HepG2 (cell line): Measurements from ENCODE around the gene PLEKHA8. TPM values are rescaled to one million over a fixed set of nuclear protein-coding genes. Genes with fewer than 3 reads are reported as not detected.

Source experiments
- ARID2 ChIP-seq: sonication (generic); formaldehyde crosslinking; IDR thresholded peaks from 2 replicates; pipeline ENCODE4 v1.8.1; 2022; ENCODE audit warnings: mild to moderate bottlenecking, missing genetic modification reagents, borderline replicate concordance
- ARID5B ChIP-seq: IDR thresholded peaks from 2 replicates; pipeline ENCODE4 v1.4.0; 2020; ENCODE audit warnings: mild to moderate bottlenecking, missing genetic modification reagents
- GABPA ChIP-seq, 2 experiments: IDR thresholded peaks; 2 replicates each; pipeline ENCODE4 v1.6.1; 2011 to 2016; ENCODE audit warnings: low read depth in 2 of 2, low read length in 1 of 2, missing biosample characterization in 1 of 2, missing genetic modification characterization in 1 of 2
- HOXD1 ChIP-seq: sonication (generic); formaldehyde crosslinking; IDR thresholded peaks from 2 replicates; pipeline ENCODE4 v1.5.0; 2020; ENCODE audit warnings: missing genetic modification reagents
- POGZ ChIP-seq: sonication (generic); formaldehyde crosslinking; IDR thresholded peaks from 2 replicates; pipeline ENCODE4 v1.4.0; 2020; ENCODE audit warnings: mild to moderate bottlenecking, missing genetic modification reagents
- RXRB ChIP-seq: IDR thresholded peaks from 2 replicates; pipeline ENCODE4 v1.6.1; 2016; ENCODE audit warnings: borderline replicate concordance, missing genetic modification reagents, missing compliant biosample characterization
- TAF1 ChIP-seq: sonication (generic); formaldehyde crosslinking; IDR thresholded peaks from 2 replicates; pipeline ENCODE4 v1.4.0; 2020; ENCODE audit warnings: missing genetic modification reagents
- YY1 ChIP-seq: IDR thresholded peaks from 2 replicates; pipeline ENCODE4 v1.6.1; 2011; ENCODE audit warnings: low read length, low read depth, moderate library complexity, mild to moderate bottlenecking; ENCODE audit not compliant: insufficient read depth, insufficient replicate concordance
- ZBTB20 ChIP-seq: sonication (generic); formaldehyde crosslinking; IDR thresholded peaks from 2 replicates; pipeline ENCODE4 v1.8.1; 2023; ENCODE audit warnings: missing genetic modification reagents, low read depth, mild to moderate bottlenecking, borderline replicate concordance
- ZNF33A ChIP-seq: sonication (generic); formaldehyde crosslinking; IDR thresholded peaks from 2 replicates; pipeline ENCODE4 v1.5.1; 2020; ENCODE audit warnings: missing genetic modification reagents, mild to moderate bottlenecking, moderate library complexity, borderline replicate concordance
- ZNF644 ChIP-seq: IDR thresholded peaks from 2 replicates; pipeline ENCODE4 v1.6.1; 2016; ENCODE audit warnings: low read depth
- polyA plus RNA-seq, 8 experiments: library from polyadenylated mRNA; depleted of rRNA in 3 of 8; stranded (reverse) in 7 of 8; unstranded in 1 of 8; fragments of >200 nt; fragmentation: Illumina TruSeq in 4 of 8; extraction: Trizol in 4 of 8; gene quantifications; 2 replicates each; pipeline versions ENCODE4 v1.2.1 to v1.2.3, GENCODE V29; 2011 to 2016; ENCODE audit warnings: low read depth in 4 of 8, missing spikeins in 1 of 8, mixed read lengths in 1 of 8; ENCODE audit not compliant: insufficient read depth in 1 of 8
- total RNA-seq, 5 experiments: library from RNA; depleted of rRNA; stranded (reverse); fragments of >200 nt; fragmentation: Illumina TruSeq; extraction: Trizol; gene quantifications; 2 replicates each; pipeline ENCODE4 v1.2.3, GENCODE V29; 2016; ENCODE audit warnings: low read depth in 1 of 5
- TF ChIP-seq, protein P1 (sequence below), 2 experiments: fragments of 450-650 bp in 1 of 2; sonication (generic) in 1 of 2; formaldehyde crosslinking in 1 of 2; IDR thresholded peaks; 2 replicates each; pipeline versions ENCODE4 v1.6.1 to v1.8.0; 2016 to 2022; ENCODE audit warnings: antibody characterized with exemption in 1 of 2, mild to moderate bottlenecking in 1 of 2, missing genetic modification reagents in 1 of 2
- TF ChIP-seq, protein P2 (sequence below): IDR thresholded peaks from 2 replicates; pipeline ENCODE4 v1.6.1; 2016; ENCODE audit warnings: low read depth, borderline replicate concordance

The PLEKHA8 gene
- total and polyA plus RNA-seq, 2 of the 13 experiments (the other 11 are each of a cell fraction or from before 2014, with no cell fraction given), result 12.5 to 26.4 TPM

DNA sequence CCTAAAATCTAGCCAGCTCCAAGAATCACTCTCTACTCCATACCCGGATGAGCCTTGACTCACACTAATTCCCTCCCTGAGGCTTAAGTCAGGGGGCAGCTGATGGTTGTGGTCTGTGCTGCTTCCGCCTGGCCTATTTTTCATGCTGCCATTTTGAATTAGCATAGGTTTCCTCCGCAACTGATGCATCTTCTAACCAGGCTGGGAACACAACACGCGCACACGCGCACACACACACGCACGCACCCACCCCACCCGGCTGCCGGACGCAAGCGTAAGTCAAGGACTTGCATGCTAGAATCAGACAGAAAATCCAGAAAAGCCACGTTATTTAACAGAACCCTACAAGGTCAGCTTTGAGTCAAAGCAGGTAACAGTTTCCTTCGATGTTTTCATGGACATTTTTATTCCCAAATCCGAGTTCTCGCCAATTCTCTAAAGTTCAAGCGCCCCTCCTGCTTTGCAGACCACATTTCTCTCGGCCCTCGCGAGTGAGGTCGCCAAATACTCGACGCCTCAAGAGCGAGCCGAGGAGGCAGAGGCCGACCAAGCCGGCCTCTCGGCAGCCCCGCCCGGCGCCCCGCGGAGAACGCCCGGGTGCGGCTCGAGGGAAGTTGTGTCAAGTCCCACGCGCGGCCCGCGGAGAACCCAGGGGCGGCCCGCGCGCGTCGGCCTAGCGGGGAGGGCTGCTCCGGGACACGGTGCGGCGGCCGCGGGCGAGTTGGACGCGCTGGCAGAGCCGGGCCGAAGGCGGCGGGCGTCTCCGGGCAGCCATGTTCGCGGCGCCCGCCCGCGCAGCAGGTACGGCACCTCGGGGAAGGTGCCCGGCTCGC lies 39.6 kb upstream of the PLEKHA8 start (continued):
- no peak for TF ChIP-seq ARID5B
- TF ChIP-seq POGZ (CRISPR knock-in tag), result peak; percentile 56; the same call in 1 of the 2 replicates
- TF ChIP-seq GABPA (IDR thresholded peaks at IDR 0.05; ENCODE audit: low read depth, low read length), result no peak
- peak; percentile 11; the same call in 1 of the 2 replicates for TF ChIP-seq GABPA (CRISPR knock-in tag; IDR thresholded peaks at IDR 0.05; ENCODE audit: low read depth)
- TF ChIP-seq HOXD1, result no peak
- peak; percentile 72; the same call in 1 of the 2 replicates for TF ChIP-seq ZNF33A (CRISPR knock-in tag)
- TF ChIP-seq, protein P1, sequence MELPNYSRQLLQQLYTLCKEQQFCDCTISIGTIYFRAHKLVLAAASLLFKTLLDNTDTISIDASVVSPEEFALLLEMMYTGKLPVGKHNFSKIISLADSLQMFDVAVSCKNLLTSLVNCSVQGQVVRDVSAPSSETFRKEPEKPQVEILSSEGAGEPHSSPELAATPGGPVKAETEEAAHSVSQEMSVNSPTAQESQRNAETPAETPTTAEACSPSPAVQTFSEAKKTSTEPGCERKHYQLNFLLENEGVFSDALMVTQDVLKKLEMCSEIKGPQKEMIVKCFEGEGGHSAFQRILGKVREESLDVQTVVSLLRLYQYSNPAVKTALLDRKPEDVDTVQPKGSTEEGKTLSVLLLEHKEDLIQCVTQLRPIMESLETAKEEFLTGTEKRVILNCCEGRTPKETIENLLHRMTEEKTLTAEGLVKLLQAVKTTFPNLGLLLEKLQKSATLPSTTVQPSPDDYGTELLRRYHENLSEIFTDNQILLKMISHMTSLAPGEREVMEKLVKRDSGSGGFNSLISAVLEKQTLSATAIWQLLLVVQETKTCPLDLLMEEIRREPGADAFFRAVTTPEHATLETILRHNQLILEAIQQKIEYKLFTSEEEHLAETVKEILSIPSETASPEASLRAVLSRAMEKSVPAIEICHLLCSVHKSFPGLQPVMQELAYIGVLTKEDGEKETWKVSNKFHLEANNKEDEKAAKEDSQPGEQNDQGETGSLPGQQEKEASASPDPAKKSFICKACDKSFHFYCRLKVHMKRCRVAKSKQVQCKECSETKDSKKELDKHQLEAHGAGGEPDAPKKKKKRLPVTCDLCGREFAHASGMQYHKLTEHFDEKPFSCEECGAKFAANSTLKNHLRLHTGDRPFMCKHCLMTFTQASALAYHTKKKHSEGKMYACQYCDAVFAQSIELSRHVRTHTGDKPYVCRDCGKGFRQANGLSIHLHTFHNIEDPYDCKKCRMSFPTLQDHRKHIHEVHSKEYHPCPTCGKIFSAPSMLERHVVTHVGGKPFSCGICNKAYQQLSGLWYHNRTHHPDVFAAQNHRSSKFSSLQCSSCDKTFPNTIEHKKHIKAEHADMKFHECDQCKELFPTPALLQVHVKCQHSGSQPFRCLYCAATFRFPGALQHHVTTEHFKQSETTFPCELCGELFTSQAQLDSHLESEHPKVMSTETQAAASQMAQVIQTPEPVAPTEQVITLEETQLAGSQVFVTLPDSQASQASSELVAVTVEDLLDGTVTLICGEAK (IDR thresholded peaks at IDR 0.05), result no peak
- TF ChIP-seq, protein P1 (CRISPR knock-in tag; IDR thresholded peaks at IDR 0.05), result peak; percentile 33
- TF ChIP-seq YY1, result peak; percentile 90
- peak; percentile 89 for TF ChIP-seq ZNF644 (CRISPR knock-in tag)
- TF ChIP-seq, protein P2, sequence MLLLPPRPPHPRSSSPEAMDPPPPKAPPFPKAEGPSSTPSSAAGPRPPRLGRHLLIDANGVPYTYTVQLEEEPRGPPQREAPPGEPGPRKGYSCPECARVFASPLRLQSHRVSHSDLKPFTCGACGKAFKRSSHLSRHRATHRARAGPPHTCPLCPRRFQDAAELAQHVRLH (CRISPR knock-in tag), result no peak
- no peak for TF ChIP-seq ARID2 (CRISPR knock-in tag)
- TF ChIP-seq ZBTB20 (CRISPR knock-in tag), result no peak
- TF ChIP-seq TAF1 (CRISPR knock-in tag), result peak; percentile 41
- no peak for TF ChIP-seq RXRB
